ENCODE measurements around the gene THOC3.
A peak's percentile ranks its signal among the peaks of the same experiment; 100 is the strongest.
"Not testable (repeated sequence)": the region's sequence is repeated elsewhere in the genome, so short reads cannot be mapped to it uniquely, and the experiment has no call there.

The THOC3 gene

DNA sequence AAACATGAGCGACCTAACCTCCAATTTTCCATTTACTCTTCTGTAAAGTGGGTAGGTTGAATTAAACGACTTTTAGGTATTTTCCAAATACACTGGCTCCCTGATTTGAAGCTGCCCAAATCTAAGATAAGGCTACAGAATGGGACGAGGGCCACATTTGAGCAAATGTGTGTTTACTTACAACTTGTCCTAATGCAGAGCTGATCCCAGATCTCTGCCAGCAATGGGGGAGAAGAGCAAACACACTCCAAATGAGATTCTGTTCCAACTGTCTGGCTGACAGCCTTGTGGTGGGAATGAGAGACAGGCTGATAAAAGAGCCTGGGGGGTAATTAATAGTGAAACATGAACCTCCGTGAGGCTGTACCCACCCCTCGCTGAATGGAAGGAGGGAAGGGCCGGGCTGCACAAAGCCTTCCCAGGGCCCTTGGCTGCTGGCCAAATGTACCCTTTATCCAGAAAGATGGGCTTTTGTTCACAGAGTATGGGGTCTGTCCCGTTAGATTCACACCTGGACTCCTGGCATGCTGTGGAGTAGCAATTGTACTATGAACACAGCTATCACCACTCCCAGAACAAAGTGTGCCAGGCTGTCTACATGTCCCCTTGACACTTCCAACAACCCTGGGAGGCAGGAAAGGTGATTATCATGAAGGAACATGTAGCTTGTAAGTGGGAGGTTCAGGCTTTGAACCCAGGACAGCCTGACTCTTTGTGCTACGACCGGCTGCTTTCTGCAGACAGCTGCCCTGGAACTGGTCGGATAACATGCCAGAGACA is 19.6 kb downstream of the THOC3 start:
- H3K4me3 ChIP-seq (ENCODE audit: low read depth, low read length): not testable (repeated sequence)

GRCh38 chr5:175943253-175943652 is 24.9 kb downstream of the THOC3 start:
- H3K4me3 ChIP-seq (ENCODE audit: low read depth, low read length); DNase-seq (ENCODE audit: low read depth): not testable (repeated sequence)

More for the DNA sequence above, 19.6 kb downstream of the THOC3 start:
- not testable (repeated sequence) for DNase-seq (ENCODE audit: low read depth)

GRCh38 chr5:175940632-175941031 is 27.5 kb downstream of the THOC3 start:
- DNase-seq (ENCODE audit: low read depth); H3K4me3 ChIP-seq (ENCODE audit: low read depth, low read length): not testable (repeated sequence)

GRCh38 chr5:175938489-175938888 is 29.6 kb downstream of the THOC3 start:
- not testable (repeated sequence) for H3K4me3 ChIP-seq (ENCODE audit: low read depth, low read length); DNase-seq (ENCODE audit: low read depth)

- H3K4me3 ChIP-seq (ENCODE audit: low read depth, low read length); DNase-seq (ENCODE audit: low read depth): not testable (repeated sequence)
Observed at GRCh38 chr5:175928752-175929151, 39.4 kb downstream of the THOC3 start.

DNA sequence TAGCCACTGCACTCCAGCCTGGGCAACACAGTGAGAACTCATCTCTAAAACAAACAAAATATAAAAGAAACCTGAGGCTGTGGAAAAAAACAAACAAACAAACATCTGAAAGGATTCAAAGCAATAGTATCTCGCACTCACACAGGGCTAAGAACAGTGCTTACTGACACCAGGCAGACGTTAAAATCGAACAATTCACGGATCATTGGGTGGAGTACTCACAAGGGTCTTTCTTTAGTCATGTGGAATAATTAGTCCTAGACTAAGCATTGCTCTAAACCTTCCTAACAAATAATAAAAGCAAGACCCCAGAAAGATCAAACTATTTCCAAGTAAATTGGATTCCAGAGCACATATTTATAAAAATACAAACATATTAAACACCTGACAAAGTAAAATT is 43.0 kb downstream of the THOC3 start:
- DNase-seq (ENCODE audit: low read depth); H3K4me3 ChIP-seq (ENCODE audit: low read depth, low read length): not testable (repeated sequence)

DNA sequence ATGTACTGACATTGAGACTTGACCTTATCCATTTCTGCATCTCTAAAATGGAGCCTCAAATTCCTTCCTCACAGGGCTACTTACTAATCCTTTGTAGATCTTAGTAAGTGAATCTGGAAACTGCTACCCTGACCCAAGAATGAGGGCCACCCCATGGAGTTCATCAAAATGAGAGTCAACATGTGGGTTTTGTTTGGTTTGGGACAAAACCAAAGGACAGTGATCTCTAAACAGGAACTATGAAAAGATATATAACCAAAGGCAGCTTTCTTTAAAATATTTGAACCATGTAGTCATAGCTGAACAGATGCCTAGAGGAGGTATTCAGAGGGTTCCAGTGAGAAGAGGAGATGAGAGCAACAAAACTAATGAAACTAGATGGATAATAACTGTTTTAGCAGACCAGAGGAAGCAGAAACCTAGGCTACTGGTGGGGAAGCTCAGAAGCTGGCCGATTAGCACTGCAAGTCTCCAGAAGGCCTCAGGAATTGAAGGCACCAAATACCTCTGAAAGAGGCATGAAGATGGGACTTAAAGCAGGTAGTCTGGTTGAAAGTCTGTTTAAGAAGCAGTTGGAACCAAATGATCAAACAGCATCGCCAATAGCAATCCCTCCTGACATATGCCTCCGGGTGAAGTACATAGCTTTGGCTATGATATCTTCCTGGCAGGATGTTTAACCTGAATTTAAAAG is 45.8 kb downstream of the THOC3 start:
- TF ChIP-seq CTCF (conservative IDR thresholded peaks at IDR 0.05; ENCODE audit: low read depth, low read length): no peak
- DNase-seq (ENCODE audit: low read depth): peak; percentile 98
- no peak overlapping the region for H3K4me3 ChIP-seq (ENCODE audit: low read depth, low read length)

GRCh38 chr5:175921061-175921730 is 46.9 kb downstream of the THOC3 start:
- no peak for TF ChIP-seq CTCF (conservative IDR thresholded peaks at IDR 0.05; ENCODE audit: low read depth, low read length)
- H3K4me3 ChIP-seq (ENCODE audit: low read depth, low read length): no peak overlapping the region
- no peak for DNase-seq (ENCODE audit: low read depth)

GRCh38 chr5:175920231-175920811 is 47.8 kb downstream of the THOC3 start:
- no peak for TF ChIP-seq CTCF (conservative IDR thresholded peaks at IDR 0.05; ENCODE audit: low read depth, low read length)
- no peak overlapping the region for H3K4me3 ChIP-seq (ENCODE audit: low read depth, low read length)
- peak; percentile 10 for DNase-seq (ENCODE audit: low read depth)

DNA sequence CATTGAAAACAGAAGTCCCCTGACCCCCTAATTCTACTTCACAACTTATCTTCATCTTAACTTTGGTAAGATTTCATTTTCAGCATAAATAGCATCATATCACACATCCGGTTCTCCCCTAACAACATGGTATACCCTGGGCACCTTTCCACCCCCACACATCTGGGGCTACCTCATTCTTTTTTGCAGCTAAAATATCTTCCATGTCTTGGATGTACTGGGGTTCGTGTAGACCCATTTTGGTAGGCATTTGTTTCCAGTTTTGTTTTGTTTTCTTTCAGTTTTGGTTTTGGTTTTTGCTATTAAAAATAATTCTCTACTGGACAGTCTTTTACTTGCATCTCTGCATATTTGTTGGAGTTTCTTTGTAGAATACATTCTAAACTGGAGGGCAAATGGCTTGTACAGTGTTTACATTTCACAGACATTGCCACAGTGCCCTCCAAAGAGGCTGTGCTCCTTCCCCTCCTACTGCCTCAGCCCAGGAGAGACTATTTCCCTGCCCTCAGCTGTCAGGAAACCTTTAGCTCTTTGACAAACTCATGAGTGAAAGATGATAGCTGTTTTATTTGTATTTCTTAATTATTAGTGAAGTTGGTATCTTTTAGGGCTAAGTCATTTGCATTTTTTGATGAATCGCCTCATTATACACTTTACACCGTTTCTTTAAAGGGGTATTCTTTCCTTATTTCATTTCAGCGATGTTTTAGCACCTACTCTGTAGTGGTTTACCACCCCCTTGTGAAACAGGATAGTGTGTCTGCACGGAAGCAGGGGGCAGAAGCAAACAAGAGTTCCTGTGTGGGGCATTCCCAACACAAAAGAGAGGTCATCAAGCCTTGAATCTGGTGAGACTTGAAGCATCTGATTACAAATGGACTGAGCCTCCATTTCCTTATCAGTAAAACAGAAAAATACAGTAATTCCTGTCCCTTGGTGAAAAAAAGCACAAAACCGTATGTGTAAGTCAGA is 52.8 kb downstream of the THOC3 start:
- DNase-seq (ENCODE audit: low read depth); H3K4me3 ChIP-seq (ENCODE audit: low read depth, low read length): not testable (repeated sequence)

DNA sequence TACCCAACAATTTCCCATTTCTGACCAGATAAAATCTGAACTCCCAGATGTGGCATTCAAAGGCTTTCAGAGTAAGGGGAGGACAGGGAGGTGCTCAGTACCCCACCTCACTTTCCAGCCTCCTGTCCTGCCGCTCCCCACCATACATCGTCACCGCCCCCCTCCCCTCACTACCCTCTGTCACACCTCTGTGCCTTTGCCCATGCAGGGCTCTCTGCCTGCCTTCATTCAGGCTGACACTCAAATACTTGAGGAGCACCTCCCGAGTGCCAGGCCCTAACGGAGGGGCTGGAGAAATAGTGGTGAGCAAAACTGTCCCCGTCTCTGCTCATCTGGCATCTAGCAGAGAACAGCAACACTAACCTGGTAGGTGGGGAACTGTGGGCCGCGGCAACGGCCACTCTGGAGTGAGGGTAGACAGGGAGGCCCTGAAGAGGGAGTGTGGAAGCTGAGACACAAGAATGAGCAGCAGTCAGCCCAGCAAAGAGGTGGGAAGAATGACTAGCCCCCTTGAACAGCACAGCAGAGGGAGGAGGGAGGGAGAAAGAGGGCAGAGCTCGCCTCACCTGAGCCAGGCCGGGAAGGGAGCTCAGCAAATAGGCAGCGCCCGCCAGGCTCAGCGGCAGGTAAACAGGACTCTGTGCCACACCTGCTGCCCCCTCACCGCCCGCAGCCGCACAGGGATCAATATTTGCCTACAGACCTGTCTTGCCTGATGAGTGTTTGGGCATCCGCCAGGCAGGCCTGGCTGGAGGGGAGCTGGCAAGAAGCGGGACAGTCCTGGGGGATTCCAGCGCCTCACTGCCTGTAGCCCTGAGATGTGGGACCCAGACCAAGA is 54.1 kb downstream of the THOC3 start:
- DNase-seq (ENCODE audit: low read depth); H3K4me3 ChIP-seq (ENCODE audit: low read depth, low read length): not testable (repeated sequence)

GRCh38 chr5:175910072-175910471 is 58.0 kb downstream of the THOC3 start:
- not testable (repeated sequence) for DNase-seq (ENCODE audit: low read depth); H3K4me3 ChIP-seq (ENCODE audit: low read depth, low read length)
